Lower lobe of right lung (tissue), 2 donors: ENCODE results near the gene BTBD3. TPM values are rescaled to one million over a fixed set of nuclear protein-coding genes. Genes with fewer than 3 reads are reported as not detected.

ENCODE experiments used
- ATAC-seq, 2 donors: fragments of 200-7000 bp; cut with Tn5 transposase; one replicate each; pipeline ENCODE4 v1.9.1; 2020 to 2022; ENCODE audit warnings: mild to moderate bottlenecking in 2 of 2, moderate library complexity in 2 of 2
- DNase-seq: peaks from one replicate; pipeline ENCODE4 v3.0.0-alpha.2; 2020
- H3K27ac ChIP-seq: fragments of 200-600 bp; one replicate; pipeline ENCODE4 v1.8.0; 2022
- H3K27me3 ChIP-seq: fragments of 200-600 bp; one replicate; pipeline ENCODE4 v1.8.0; 2022; ENCODE audit warnings: low read depth
- H3K36me3 ChIP-seq: fragments of 200-600 bp; one replicate; pipeline ENCODE4 v1.8.0; 2022; ENCODE audit warnings: mild to moderate bottlenecking
- H3K4me1 ChIP-seq: fragments of 200-600 bp; one replicate; pipeline ENCODE4 v1.8.0; 2022
- H3K4me3 ChIP-seq: fragments of 200-600 bp; one replicate; pipeline ENCODE4 v1.8.0; 2022; ENCODE audit warnings: mild to moderate bottlenecking
- H3K9me3 ChIP-seq: fragments of 200-600 bp; one replicate; pipeline ENCODE4 v1.8.0; 2022
- CTCF ChIP-seq: fragments of 200-600 bp; IDR thresholded peaks from one replicate; pipeline ENCODE4 v1.8.0; 2022; ENCODE audit warnings: antibody characterized with exemption, mild to moderate bottlenecking
- intact Hi-C: fragments of 100-400 bp; cut with DNase I; formaldehyde crosslinking; loops from one replicate; pipeline ENCODE4 v1.11.0; 2022
- long read RNA-seq: library from polyadenylated mRNA; unstranded; transcript quantifications from one replicate; pipeline ENCODE4 v2.0.0, GENCODE V29; 2021
- total RNA-seq: library from RNA; stranded (reverse); fragmentation: NEBNext Ultra II Directional; extraction: Animal tissue kit (Norgen Biotek cat#: 25700); gene quantifications from one replicate; pipeline ENCODE4 v1.2.1, GENCODE V29; 2021
- donor health status: DM: no; HTN: yes; CAD: no; lungs with severe emphysema.

Gene BTBD3
- 37.0 TPM for total RNA-seq
- long read RNA-seq, full-length matches to known transcripts: 5 of 13 reads
- long read RNA-seq, partial matches to known transcripts: 0 of 13 reads
- long read RNA-seq, other reads (novel, unspliced or antisense): 8 of 13 reads

- Histone ChIP-seq H3K9me3 (no peaks in the 10 kb centered on the region), H3K27me3 (no peaks in the 10 kb centered on the region), H3K4me3 (peak within 1 kb of the TSS; percentile 48), H3K4me1 (peaks cover 32% of the 10 kb centered on the region), H3K27ac (peak within 1 kb of the TSS; percentile 53), H3K36me3 (peaks cover 2% of the 10 kb centered on the region)
- TF ChIP-seq CTCF: no peak
- intact Hi-C loops: no loop called here
- DNase-seq (peak; percentile 43), ATAC-seq (peak; percentile 88)
Measured at GRCh38 chr20:11917663-11918062, at the start of gene BTBD3. Gene BTBD3, plus strand, starts transcription at chr20:11917893. Its CDS starts 383 bp downstream, at chr20:11918276.

GRCh38 chr20:11869641-11870040, 48.1 kb upstream of the BTBD3 start:
- no peak for ATAC-seq
- H3K27ac ChIP-seq: no peak overlapping the region
- H3K9me3 ChIP-seq: no peaks in the 10 kb centered on the region
- intact Hi-C loops: no loop called here
- H3K4me1 ChIP-seq: no peaks in the 10 kb centered on the region
- H3K27me3 ChIP-seq: no peaks in the 10 kb centered on the region
- DNase-seq: no peak
- no peak overlapping the region for H3K4me3 ChIP-seq
- no peak for TF ChIP-seq CTCF
- no peaks in the 10 kb centered on the region for H3K36me3 ChIP-seq

- no peaks in the 10 kb centered on the region for H3K4me1 ChIP-seq
- no peak for ATAC-seq
- intact Hi-C loops: no loop called here
- H3K36me3 ChIP-seq: no peaks in the 10 kb centered on the region
- H3K9me3 ChIP-seq: no peaks in the 10 kb centered on the region
- no peak overlapping the region for H3K4me3 ChIP-seq
- H3K27ac ChIP-seq: no peak overlapping the region
- H3K27me3 ChIP-seq: no peaks in the 10 kb centered on the region
- no peak for TF ChIP-seq CTCF
- no peak for DNase-seq
Measured at GRCh38 chr20:11870411-11870810, 47.3 kb upstream of the BTBD3 start.

GRCh38 chr20:11876555-11876954, 41.1 kb upstream of the BTBD3 start:
- H3K4me3 ChIP-seq: no peak overlapping the region
- ATAC-seq (no peak), DNase-seq (no peak)
- no peaks in the 10 kb centered on the region for H3K27me3 ChIP-seq
- no peak for TF ChIP-seq CTCF
- no peaks in the 10 kb centered on the region for H3K36me3 ChIP-seq
- no peak overlapping the region for H3K27ac ChIP-seq
- no peaks in the 10 kb centered on the region for H3K4me1 ChIP-seq
- intact Hi-C loops: no loop called here
- no peaks in the 10 kb centered on the region for H3K9me3 ChIP-seq

GRCh38 chr20:11880680-11881079, 37.0 kb upstream of the BTBD3 start:
- H3K4me1 ChIP-seq: no peaks in the 10 kb centered on the region
- no peak overlapping the region for H3K27ac ChIP-seq
- no peak overlapping the region for H3K4me3 ChIP-seq
- H3K9me3 ChIP-seq: no peaks in the 10 kb centered on the region
- H3K27me3 ChIP-seq: no peaks in the 10 kb centered on the region
- H3K36me3 ChIP-seq: no peaks in the 10 kb centered on the region
- ATAC-seq (no peak), DNase-seq (no peak)
- no peak for TF ChIP-seq CTCF
- intact Hi-C loops: no loop called here

GRCh38 chr20:11881449-11881848, 36.2 kb upstream of the BTBD3 start:
- Histone ChIP-seq H3K27me3 (no peaks in the 10 kb centered on the region), H3K27ac (no peak overlapping the region), H3K36me3 (no peaks in the 10 kb centered on the region), H3K9me3 (no peaks in the 10 kb centered on the region), H3K4me1 (no peaks in the 10 kb centered on the region), H3K4me3 (no peak overlapping the region)
- TF ChIP-seq CTCF: no peak
- intact Hi-C loops: no loop called here
- DNase-seq (no peak), ATAC-seq (no peak)
